ENCODE data around the gene HCRTR1.

HCRTR1 gene

DNA sequence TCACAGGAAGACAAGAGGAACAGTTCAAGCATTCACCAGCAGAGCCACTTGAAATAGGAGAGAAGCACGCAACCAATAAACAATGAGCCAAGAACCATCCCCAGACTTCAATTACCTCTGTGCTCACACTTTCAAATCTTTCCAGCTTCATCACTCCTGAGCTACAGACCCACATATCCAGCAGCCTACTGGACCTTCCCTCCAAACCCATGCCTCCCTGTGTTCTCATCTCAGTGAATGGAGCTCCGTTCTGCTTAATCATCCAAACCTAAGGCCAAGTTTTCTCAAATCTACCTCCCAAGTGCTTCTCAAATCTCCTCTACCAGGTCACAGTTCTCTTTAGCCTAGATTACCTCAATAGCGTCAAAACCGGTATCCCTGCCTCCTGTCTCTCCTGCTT lies 23.5 kb downstream of the HCRTR1 start:
- Histone ChIP-seq H3K4me1 (ENCODE audit: insufficient read depth, low read length) (peaks cover 23% of the 10 kb centered on the region), H3K9ac (ENCODE audit: low read length) (no peak overlapping the region), H3K4me3 (ENCODE audit: low read depth in 1 of 2, low read length in 2 of 2) (no peak overlapping the region), H3K9me3 (ENCODE audit: low read length) (no peaks in the 10 kb centered on the region), H3K27me3 (ENCODE audit: control insufficient read depth in 1 of 2, insufficient read depth in 2 of 2, low read length in 2 of 2) (no peaks in the 10 kb centered on the region), H3K36me3 (ENCODE audit: insufficient read depth, low read length) (peaks cover 4% of the 10 kb centered on the region), H3K27ac (ENCODE audit: low read depth, low read length) (no peak overlapping the region)

DNA sequence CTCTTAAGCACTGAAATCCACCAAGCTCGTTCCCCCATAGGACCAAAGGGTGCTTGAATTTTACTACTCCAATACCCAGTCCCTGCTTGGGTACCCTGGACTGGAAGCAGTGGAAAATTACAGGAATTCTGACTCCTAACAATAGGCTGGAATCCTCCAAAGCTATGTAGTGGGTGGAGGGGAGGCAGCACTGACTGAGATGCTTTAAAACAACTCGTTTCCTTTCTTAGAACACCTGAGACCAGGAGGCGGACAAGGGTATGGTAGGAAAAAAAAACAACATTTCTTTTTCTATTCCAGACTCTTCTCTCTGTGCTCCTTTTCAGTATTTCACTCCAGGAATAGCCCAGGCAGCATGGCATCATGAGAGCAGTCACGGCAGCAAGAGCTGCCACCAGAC lies 24.9 kb downstream of the HCRTR1 start:
- Histone ChIP-seq H3K27me3 (ENCODE audit: control insufficient read depth in 1 of 2, insufficient read depth in 2 of 2, low read length in 2 of 2) (no peaks in the 10 kb centered on the region), H3K9ac (ENCODE audit: low read length) (no peak overlapping the region), H3K9me3 (ENCODE audit: low read length) (no peaks in the 10 kb centered on the region), H3K27ac (ENCODE audit: low read depth, low read length) (no peak overlapping the region), H3K4me1 (ENCODE audit: insufficient read depth, low read length) (peaks cover 23% of the 10 kb centered on the region), H3K4me3 (ENCODE audit: low read depth in 1 of 2, low read length in 2 of 2) (no peak overlapping the region), H3K36me3 (ENCODE audit: insufficient read depth, low read length) (peaks cover 4% of the 10 kb centered on the region)

DNA sequence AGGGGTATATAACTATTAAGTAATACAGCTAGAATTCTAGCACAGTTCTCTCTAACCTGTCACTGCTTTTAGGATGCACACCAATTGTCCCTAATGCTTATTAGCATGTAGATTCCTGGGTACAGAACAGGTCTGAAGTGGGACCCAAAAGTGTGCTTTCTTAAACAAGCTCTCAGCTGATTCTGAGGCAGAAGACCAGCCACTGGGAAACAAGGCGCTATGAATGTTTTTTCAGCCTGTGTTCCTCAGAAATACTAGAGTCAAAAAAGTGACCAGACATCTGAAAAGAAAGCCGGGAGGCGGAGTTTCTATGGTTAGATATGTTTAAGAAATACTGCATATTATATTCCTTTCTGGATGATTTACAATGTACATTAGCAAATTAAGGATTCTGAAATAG lies 25.4 kb downstream of the HCRTR1 start:
- Histone ChIP-seq H3K4me3 (ENCODE audit: low read depth in 1 of 2, low read length in 2 of 2) (no peak overlapping the region), H3K9me3 (ENCODE audit: low read length) (no peaks in the 10 kb centered on the region), H3K27me3 (ENCODE audit: control insufficient read depth in 1 of 2, insufficient read depth in 2 of 2, low read length in 2 of 2) (no peaks in the 10 kb centered on the region), H3K4me1 (ENCODE audit: insufficient read depth, low read length) (peaks cover 23% of the 10 kb centered on the region), H3K36me3 (ENCODE audit: insufficient read depth, low read length) (peaks cover 4% of the 10 kb centered on the region), H3K27ac (ENCODE audit: low read depth, low read length) (no peak overlapping the region), H3K9ac (ENCODE audit: low read length) (no peak overlapping the region)

DNA sequence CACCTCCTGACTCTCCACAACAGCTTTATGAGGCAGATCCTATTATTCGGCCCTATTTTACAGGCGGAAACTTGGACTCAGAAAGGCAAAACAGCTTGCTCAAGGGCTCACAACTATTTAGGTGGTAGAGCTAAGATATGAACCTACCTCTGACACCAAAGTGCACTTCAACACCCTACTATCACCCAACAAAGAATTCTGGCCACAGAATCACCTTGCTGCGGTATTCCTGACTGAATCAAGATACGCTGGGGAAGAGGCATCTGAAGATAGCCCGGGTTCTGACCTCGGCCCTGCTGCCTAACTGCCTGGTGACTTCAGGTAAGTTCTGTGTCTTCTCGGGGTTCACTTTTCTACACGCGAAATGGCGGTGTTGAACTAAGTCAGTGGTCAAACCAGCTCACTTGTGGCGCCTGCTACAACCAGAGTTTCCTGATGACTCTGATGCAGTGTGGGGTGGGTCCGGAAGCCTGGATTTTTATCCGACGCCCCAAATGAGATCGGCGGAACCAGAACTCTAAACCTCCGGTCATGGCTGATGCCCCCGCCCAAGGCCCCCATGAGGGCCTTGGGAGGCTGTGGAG lies 26.6 kb downstream of the HCRTR1 start:
- no peaks in the 10 kb centered on the region for H3K36me3 ChIP-seq (ENCODE audit: insufficient read depth, low read length)
- peak overlapping the region; percentile 63 for H3K9ac ChIP-seq (ENCODE audit: low read length)
- no peaks in the 10 kb centered on the region for H3K27me3 ChIP-seq (ENCODE audit: control insufficient read depth in 1 of 2, insufficient read depth in 2 of 2, low read length in 2 of 2)
- peaks cover 23% of the 10 kb centered on the region for H3K4me1 ChIP-seq (ENCODE audit: insufficient read depth, low read length)
- H3K27ac ChIP-seq (ENCODE audit: low read depth, low read length) = peak overlapping the region; percentile 87
- H3K9me3 ChIP-seq (ENCODE audit: low read length) = no peaks in the 10 kb centered on the region
- peak overlapping the region; percentile 66 to 70 for H3K4me3 ChIP-seq (ENCODE audit: low read depth in 1 of 2, low read length in 2 of 2)

DNA sequence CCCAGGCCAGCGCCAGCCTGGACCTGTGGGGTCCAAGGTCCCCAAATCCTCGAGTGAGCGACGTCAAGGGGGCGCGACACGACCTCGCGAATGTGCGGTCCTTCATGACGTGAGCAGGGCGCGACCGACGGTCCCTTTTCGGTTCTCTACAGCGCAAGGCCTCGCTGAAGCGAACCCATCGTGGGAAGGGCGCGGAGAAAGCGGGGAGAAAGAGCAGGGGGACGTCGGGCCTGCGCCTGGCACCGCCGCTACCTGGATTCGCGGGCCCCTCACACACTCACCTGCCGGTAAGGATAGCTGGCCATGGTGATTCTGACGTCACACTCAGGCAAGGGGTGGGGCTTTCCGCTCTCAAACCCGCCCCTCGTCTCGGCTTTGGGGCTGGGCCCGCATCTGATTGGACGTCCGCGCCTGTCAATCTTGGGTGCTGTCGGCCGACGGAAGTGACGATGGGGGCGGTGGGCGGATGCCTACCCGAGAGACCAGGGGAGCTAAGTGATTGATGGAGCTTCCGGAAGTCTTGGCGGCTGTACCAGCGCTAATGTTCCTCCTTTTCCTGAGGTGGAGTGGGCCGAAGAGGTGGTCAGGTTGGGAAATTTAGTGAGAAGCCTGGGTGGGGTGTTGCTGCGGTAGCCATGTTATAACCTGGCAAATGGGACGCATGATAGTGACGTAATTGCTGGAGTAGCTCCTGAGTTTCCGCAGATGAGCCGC lies 27.2 kb downstream of the HCRTR1 start, which contains the start of gene PEF1:
TSS of gene PEF1 (minus strand) at position 317 of the 714 bp plus-strand sequence. CDS start at position 305, 12 bp downstream.
- H3K4me1 ChIP-seq (ENCODE audit: insufficient read depth, low read length) = peaks cover 23% of the 10 kb centered on the region
- H3K9ac ChIP-seq (ENCODE audit: low read length) = peak within 1 kb of the TSS; percentile 63
- H3K36me3 ChIP-seq (ENCODE audit: insufficient read depth, low read length) = no peaks in the 10 kb centered on the region
- no peaks in the 10 kb centered on the region for H3K27me3 ChIP-seq (ENCODE audit: control insufficient read depth in 1 of 2, insufficient read depth in 2 of 2, low read length in 2 of 2)
- H3K4me3 ChIP-seq (ENCODE audit: low read depth in 1 of 2, low read length in 2 of 2) = peak within 1 kb of the TSS; percentile 66 to 70
- peak within 1 kb of the TSS; percentile 87 for H3K27ac ChIP-seq (ENCODE audit: low read depth, low read length)
- no peaks in the 10 kb centered on the region for H3K9me3 ChIP-seq (ENCODE audit: low read length)

DNA sequence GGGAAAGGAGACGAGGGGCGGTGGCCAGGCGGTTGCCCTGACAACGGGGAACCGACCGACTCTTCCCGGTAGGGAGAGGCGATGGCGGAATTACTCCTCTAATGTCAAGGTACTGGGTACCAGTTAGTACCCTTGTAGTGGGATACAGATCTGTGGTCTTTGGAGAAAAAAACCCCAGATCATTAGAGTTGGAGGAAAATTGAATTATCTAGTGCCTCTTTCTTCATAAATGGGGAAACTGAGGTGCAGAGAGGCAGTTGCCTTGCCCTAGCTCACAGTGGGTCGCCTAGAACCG lies 27.7 kb downstream of the HCRTR1 start:
- peak overlapping the region; percentile 66 to 70 for H3K4me3 ChIP-seq (ENCODE audit: low read depth in 1 of 2, low read length in 2 of 2)
- peak overlapping the region; percentile 87 for H3K27ac ChIP-seq (ENCODE audit: low read depth, low read length)
- peaks cover 18% of the 10 kb centered on the region for H3K4me1 ChIP-seq (ENCODE audit: insufficient read depth, low read length)
- peak overlapping the region; percentile 63 for H3K9ac ChIP-seq (ENCODE audit: low read length)
- H3K27me3 ChIP-seq (ENCODE audit: control insufficient read depth in 1 of 2, insufficient read depth in 2 of 2, low read length in 2 of 2) = no peaks in the 10 kb centered on the region
- H3K9me3 ChIP-seq (ENCODE audit: low read length) = no peaks in the 10 kb centered on the region
- no peaks in the 10 kb centered on the region for H3K36me3 ChIP-seq (ENCODE audit: insufficient read depth, low read length)

DNA sequence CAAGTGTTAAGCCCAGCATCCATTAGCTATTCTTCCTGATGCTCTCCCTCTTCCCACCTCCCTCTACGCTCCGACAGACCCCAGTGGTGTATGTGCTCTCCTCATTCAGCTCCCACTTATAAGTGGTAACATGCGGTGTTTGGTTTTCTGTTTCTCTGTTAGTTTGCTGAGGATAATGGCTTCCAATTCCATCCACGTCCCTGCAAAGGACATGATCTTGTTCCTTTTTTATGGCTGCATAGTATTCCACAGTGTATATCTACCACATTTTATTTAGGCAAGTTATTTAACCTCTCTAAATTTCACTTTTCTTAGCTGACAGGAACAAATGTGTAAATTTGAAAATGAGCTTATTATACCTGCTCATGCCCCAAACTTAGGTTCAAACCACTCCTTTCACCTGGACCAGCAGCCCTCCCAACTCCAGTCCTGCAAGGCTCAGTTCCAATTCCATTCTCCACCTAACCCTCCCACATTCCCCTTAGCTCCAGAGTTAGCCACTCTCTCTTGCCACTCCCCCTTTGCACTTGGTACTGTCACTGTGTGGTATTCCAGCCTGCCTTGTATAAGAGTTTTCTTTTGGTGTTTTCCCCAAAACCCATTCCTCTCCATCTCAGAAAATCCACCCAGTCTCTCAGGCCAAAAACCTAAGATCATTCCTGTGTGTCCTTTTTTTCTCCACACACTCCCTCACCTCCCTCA lies 28.9 kb downstream of the HCRTR1 start:
- Histone ChIP-seq H3K4me3 (ENCODE audit: low read depth in 1 of 2, low read length in 2 of 2) (no peak overlapping the region), H3K27me3 (ENCODE audit: control insufficient read depth in 1 of 2, insufficient read depth in 2 of 2, low read length in 2 of 2) (no peaks in the 10 kb centered on the region), H3K36me3 (ENCODE audit: insufficient read depth, low read length) (no peaks in the 10 kb centered on the region), H3K4me1 (ENCODE audit: insufficient read depth, low read length) (peaks cover 19% of the 10 kb centered on the region), H3K27ac (ENCODE audit: low read depth, low read length) (no peak overlapping the region), H3K9ac (ENCODE audit: low read length) (no peak overlapping the region), H3K9me3 (ENCODE audit: low read length) (no peaks in the 10 kb centered on the region)

DNA sequence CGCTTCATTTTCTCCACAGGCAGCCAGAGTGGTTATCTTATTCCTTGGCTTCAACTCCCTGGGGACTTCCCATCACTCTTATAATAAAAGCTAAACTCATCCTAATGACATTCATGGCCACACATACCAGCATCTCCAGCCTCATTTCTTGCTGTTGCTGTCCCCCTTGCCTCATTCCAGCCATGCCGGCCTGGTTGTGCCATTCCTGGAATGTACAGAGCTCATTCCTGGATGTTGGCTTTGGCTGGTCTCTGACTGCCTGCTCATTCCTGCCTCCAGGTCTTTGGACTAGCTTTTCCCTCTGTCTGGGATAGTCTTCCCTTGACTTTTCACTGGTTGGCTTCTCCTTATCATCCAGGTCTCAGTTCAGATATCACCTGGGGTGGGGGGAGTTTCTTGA lies 29.6 kb downstream of the HCRTR1 start:
- H3K9ac ChIP-seq (ENCODE audit: low read length) = no peak overlapping the region
- no peaks in the 10 kb centered on the region for H3K27me3 ChIP-seq (ENCODE audit: control insufficient read depth in 1 of 2, insufficient read depth in 2 of 2, low read length in 2 of 2)
- H3K36me3 ChIP-seq (ENCODE audit: insufficient read depth, low read length) = peaks cover 2% of the 10 kb centered on the region
- H3K27ac ChIP-seq (ENCODE audit: low read depth, low read length) = no peak overlapping the region
- peaks cover 22% of the 10 kb centered on the region for H3K4me1 ChIP-seq (ENCODE audit: insufficient read depth, low read length)
- no peak overlapping the region for H3K4me3 ChIP-seq (ENCODE audit: low read depth in 1 of 2, low read length in 2 of 2)
- H3K9me3 ChIP-seq (ENCODE audit: low read length) = no peaks in the 10 kb centered on the region

DNA sequence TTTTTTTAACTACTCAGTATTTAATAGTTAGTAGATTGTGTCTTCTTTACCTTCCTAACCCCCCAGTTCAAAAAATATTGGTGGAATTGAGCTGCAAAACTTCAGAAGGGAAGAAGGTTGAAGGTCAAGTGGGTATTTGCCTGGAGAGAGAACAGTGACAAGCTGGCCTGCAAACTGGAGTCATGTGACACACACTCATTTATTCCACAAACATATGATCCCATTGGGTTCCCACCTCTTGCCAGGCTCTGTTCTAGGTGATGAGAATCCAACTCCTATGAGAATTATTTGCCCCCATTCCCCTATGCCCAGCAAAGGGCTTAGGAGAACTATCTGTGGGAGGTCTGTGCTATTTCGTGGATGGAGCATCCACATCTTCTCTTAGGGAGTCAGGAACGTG lies 30.7 kb downstream of the HCRTR1 start:
- Histone ChIP-seq H3K4me1 (ENCODE audit: insufficient read depth, low read length) (peaks cover 22% of the 10 kb centered on the region), H3K9ac (ENCODE audit: low read length) (no peak overlapping the region), H3K9me3 (ENCODE audit: low read length) (no peaks in the 10 kb centered on the region), H3K27me3 (ENCODE audit: control insufficient read depth in 1 of 2, insufficient read depth in 2 of 2, low read length in 2 of 2) (no peaks in the 10 kb centered on the region), H3K36me3 (ENCODE audit: insufficient read depth, low read length) (peaks cover 11% of the 10 kb centered on the region), H3K27ac (ENCODE audit: low read depth, low read length) (no peak overlapping the region), H3K4me3 (ENCODE audit: low read depth in 1 of 2, low read length in 2 of 2) (no peak overlapping the region)

DNA sequence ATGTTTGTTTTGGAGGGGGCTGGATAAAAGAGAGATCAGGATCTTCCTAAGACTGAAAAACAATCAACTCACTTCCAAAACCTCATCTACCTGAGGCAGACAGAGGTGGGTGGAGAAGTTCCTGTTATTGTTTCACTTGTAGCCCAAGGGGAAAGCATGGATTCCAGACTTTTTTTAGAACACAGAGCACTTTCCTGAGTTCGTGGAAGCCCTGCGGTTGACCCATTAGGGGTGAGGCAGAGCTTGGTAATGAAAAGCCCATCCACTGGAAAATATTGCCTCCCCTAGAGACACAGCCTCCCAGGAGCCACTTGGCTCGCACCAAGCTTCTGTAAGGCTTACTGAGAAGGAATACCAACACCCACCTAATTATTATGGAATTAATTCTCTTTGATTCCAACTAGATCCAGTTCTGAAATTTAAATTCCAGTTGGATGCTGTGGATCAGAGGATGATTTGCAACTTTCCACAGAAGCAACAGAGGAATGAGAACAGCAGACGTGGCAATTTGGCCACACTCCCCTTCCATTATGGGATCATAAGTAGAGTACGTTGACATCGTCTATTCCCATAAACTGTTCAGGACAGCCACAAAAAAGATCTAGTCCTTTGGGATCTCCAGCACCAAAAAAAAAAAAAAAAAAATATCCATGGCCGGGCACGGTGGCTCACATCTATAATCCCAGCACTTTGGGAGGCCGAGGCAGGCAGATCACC lies 31.3 kb downstream of the HCRTR1 start:
- H3K27ac ChIP-seq (ENCODE audit: low read depth, low read length) = no peak overlapping the region

More for the DNA sequence above, 31.3 kb downstream of the HCRTR1 start:
- Histone ChIP-seq H3K36me3 (ENCODE audit: insufficient read depth, low read length) (peaks cover 17% of the 10 kb centered on the region), H3K9ac (ENCODE audit: low read length) (no peak overlapping the region), H3K27me3 (ENCODE audit: control insufficient read depth in 1 of 2, insufficient read depth in 2 of 2, low read length in 2 of 2) (no peaks in the 10 kb centered on the region), H3K4me3 (ENCODE audit: low read depth in 1 of 2, low read length in 2 of 2) (no peak overlapping the region), H3K4me1 (ENCODE audit: insufficient read depth, low read length) (peaks cover 16% of the 10 kb centered on the region), H3K9me3 (ENCODE audit: low read length) (no peaks in the 10 kb centered on the region)

Data from muscle layer of colon (tissue), 2 donors.